ENCODE data around the gene CDH5. TPM values are rescaled to one million over a fixed set of nuclear protein-coding genes. Genes with fewer than 3 reads are reported as not detected.

CDH5 gene
- total RNA-seq, 1 experiment from 2014 or later = not detected

DNA sequence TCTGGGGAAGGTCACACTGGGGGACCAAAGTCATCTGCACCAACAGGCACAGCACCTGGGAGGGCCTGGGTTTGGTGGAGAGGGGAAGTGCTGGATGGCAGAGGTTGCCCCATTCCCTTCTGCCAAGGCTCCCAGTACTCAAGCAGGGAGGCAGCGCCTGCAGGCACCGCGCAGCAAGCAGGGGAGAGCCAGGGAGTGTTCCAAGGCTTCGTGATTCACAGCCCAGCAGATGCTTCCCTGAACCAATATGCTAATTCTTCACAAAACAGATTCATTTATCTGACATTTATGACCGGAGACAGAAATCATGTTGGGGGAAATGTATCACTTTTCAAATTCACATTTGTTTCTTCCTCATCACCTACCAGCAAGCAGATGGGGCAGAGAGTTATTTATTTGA is 13.4 kb upstream of the CDH5 start:
- DNase-seq (ENCODE audit: extremely low read depth, low read depth) = no peak

DNA sequence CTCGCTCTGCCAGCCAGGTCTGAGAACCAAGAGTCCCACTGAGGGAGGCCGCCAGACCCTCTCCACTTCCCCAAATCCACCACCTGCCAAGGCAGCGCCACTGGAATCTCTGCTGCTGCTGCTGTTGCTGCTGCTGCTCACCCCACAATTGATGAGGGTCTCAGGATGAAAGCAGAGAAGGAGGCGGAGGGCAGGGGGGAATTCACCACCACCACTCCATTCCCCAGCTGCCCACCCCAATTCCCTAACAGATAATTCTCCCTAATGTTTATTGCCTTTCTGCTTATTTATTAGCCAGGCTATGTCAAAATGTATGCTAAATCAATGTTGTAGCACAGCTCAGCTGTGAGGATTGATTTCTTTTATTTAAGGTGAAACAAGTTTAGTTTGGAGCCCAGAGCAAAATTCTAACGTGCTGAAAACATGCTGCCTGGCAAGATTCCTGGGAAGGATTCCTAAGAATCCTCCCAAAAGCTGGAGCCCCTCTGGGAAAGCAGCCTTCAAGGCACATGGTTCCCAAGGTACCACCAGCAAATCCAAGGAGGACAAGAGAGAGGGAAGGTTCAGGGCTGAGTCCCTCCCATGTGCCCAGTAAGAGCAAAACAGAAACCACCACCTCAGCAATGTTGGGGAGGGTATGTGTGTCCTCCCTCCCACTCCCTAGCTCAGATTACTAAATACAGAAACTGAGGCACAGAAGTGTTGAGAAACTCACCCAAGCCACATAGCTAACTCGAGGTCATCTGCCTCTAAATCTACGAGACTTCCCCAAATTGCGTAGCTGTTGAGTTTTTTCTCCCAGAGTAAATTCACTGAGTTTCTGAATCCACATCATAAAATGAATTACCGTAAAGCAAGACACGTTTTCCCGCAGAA is 12.2 kb upstream of the CDH5 start:
- DNase-seq (ENCODE audit: extremely low read depth, low read depth) = no peak

DNA sequence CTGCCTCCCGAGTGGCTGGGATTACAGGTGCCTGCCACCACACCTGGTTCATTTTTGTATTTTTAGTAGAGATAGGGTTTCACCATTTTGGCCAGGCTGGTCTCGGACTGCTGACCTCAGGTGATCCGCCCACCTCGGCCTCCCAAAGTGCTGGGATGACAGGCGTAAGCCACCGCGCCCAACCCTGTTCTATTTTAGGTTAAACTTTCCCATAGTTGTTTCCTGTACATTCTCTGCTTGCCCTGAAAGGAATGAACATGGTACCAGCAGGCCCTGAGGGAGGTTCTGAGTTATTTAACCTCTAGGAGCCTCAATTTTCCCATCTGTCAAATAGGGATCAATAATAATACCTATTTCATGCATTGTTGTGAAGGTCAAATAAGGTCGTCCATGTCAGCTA is 11.0 kb upstream of the CDH5 start:
- no peak for DNase-seq (ENCODE audit: extremely low read depth, low read depth)

DNA sequence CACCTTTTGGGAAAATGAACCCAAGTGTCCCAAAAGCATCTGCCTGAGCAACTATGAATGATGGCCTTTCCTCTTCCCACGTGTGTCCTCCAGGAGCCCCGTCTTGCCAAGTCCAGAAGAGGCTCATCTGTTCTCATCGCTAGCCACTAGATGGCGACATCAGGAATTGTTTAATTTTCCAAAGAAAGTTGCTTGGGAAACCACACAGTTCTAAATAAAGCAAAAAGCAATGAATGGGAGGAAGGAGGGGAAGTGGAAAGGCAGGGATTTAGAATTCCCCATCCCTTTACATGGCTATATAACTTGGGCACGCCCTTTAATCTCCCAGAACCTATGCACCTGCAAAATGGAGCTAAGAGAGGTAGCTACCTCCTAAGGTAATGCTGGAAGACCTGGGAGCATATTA is 9.0 kb upstream of the CDH5 start:
- DNase-seq (ENCODE audit: extremely low read depth, low read depth) = peak; percentile 75

DNA sequence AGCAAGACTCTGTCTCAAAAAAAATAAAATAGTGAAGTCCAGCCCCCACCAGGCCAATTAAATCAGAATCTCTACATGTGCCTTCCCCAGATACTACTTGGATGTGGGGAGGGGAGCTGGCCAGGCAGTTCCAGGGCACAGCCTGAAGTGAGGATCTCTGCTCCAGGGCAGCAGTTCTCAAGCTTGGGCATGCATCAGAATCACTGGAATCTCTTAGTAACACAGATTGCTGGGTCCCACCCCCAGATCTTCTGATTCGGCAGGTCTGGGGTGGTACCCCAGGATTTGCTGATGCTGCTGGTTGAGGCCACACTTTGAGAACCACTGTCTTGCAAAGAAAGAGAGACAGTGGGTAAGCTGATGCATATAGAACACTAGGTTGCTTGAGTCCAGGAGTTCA is 8.3 kb upstream of the CDH5 start:
- DNase-seq (ENCODE audit: extremely low read depth, low read depth) = no peak

DNA sequence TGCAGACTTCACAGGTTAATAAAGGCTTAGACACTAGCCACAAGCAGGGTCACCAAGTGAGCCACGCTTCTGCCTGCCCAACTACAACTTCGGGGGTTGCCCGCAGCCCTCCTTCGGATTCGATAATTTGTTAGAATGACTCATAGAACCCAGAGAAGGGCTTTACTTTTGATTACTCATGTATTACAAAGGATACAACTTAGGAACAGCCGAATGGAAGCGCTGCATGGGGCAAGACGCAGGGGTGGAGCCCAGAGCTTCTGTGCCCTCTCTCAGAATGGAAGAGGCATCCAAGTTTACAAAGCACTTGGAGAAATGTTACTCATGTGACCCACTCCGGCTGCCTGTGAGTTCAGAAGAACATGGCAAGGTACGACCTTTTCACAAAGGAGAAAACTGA is 7.5 kb upstream of the CDH5 start:
- DNase-seq (ENCODE audit: extremely low read depth, low read depth) = no peak

DNA sequence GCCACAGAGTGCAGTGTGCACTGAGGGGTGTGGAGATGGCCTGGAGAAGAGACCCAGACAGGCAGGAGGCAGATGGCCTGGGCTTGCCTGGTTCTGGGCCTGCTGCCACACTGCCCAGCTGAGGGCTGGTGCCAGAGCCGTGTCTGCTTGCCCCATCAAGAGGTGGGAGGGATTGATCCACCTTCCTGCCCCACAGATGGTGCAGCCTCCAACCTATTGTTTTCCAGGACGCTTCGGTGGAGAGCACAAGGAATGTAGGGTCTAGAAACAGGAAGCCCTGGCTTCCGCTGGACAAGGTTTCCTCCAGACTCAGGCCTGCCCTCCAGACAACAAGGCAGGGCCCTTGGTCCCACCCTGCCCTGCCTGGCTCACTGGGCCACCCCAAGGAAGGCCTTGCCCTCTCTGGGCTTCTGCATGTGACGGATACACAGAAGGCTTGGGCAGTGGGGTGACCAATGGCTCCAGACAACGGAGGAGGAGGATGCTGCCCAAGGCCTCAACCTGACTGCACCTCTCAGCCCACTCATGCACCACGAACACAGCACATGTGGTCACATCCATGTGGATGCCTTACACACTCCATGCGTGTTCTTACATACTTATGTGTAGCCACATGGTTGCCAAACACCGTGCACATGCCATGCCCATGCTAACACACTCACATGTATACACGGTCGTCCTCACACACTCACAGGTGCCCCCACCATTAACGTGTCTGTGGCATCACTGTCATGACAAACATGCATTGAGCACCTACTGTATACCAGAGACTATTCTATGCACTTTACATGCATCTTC is 6.5 kb upstream of the CDH5 start:
- no peak for DNase-seq (ENCODE audit: extremely low read depth, low read depth)

DNA sequence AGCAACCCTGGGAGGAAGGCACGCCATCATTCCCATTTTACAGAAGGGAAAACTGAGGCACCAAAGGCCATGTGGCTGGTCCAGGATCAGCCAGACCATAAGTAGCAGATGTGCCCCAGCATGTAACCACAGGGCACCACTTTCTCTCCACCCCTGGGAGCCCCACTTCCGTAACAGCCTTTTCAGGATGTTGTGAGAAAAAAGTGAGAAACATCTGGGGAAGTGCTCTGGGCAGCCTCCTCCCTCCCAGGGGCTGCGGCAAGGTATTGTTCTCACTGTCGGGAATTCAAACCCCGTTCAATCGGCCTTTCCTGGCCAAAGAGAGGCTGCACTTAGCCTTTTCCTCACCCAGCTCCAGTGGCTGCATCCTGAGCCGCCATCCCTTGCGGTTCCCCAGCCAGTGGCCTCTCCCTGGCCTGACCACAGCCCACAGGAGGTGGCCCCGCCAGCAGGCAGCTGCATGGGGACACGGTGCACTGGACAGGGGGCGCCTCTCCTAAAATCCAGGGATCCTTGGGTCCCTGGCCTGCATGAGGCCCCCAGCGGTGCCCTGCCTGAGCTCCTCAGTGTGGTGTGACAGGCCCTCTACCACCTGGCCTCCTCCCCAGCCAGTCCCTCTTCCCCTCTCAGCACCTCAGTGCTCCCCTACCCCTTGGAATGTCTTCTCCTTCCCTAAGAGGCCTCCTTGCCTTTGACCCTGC is 5.7 kb upstream of the CDH5 start:
- DNase-seq (ENCODE audit: extremely low read depth, low read depth) = no peak

DNA sequence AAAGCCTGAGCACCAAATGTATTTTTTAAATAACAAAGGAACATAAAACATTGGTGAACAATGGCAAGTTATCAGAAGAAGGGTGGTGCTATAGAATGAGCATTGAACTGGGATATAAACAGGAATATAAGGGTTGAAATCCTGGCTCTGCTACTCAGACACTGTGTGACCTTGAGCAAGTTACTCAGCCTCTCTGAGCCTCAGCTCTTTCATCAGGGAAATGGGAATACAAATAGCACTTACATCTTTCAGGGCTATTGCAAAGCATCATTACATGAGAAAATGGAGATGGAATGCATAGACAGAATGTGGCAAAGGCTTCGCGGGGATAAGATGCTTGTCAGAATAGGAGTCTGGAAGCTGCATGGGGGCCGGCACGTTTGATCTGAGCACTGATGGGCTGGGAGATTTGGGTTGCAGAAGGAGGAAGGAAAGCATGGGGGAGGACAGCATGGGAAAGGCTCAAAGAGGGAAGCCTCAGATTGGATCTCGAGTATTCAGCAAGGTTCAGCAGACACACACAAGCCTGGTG is 4.8 kb upstream of the CDH5 start:
- DNase-seq (ENCODE audit: extremely low read depth, low read depth) = no peak

DNA sequence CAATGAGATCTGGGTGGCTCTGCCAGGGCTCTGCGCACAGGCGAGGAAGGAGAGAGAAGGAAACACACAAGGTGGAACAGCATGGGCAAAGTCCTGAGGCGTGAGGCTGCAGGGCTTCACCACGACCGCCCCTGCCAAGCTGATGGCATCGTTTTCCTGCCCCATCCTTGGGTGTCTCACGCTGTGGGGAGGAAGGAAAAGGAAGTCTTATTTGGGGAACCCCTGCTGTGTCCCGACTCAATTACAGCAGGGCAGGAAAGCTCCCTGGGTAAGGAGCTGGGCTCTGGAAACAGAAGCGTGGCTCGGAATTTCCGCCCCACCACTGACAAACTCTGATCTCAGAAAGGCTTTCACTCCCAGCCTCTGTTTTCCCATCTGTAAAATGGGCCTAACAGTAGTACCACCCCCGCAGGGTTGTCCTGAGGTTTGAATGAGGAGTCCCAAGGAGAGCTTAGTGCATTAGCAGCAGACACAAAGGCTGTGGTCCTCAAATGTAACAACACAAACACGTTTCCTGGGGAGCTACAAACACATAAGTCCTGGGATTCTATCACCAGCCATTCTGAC is 3.2 kb upstream of the CDH5 start:
- DNase-seq (ENCODE audit: extremely low read depth, low read depth) = no peak

DNA sequence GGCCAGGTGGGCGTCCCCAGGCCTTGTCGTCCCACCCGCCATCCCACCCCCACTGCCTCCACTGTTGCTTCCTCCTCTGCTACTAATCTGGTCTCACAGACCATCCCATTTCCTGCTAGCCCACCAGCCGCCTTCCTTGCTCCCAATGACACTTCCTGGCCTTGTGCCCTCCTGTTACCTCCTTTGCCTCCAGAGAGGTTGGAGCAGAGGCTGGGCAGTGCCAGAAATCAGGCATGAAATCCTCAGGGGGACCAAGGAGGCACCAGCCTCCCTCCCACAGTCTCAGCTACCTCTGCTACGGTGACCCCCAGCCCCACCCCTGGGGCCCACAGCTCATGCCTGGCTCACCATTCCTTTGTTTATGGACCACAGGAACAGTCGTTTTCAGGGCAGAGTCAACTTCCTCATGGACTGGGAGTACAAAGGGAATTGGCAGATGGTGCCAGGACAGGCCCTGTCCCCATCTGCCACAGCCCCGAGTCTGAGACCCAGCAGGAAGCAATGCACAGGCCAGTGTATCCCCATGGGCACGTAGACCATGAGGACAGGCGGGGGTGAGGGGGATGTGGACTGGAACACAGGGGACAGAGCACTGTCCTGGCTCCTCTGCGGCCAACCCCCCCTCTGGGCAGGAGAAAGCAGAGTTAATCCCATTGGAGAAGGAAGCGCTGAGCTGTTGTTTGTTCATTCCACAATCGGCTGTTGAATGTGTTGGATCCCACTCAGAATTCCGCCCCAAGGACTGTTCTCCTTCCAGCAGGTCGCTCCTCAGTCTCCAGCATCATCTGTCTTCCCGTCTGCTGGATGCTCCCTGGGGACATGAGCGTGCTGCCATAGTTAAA is 2.2 kb upstream of the CDH5 start:
- no peak for DNase-seq (ENCODE audit: extremely low read depth, low read depth)

DNA sequence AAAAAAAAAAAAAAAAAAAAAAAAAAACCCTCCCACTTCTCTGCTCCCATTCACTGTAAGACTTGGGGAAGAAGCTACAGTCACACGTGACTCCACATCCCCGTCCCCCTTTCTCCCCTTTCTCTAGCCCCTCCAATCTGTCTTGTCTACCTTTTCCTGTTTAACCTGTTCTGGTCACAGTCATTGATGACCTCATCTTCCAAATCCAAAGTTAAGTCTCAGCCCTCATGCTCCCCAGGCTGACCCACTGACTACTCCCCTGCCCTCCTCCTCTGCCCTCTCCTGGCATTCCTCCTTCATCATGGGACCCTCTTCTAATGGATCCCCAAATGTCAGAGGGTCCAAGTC is 1.6 kb upstream of the CDH5 start:
- DNase-seq (ENCODE audit: extremely low read depth, low read depth) = no peak

DNA sequence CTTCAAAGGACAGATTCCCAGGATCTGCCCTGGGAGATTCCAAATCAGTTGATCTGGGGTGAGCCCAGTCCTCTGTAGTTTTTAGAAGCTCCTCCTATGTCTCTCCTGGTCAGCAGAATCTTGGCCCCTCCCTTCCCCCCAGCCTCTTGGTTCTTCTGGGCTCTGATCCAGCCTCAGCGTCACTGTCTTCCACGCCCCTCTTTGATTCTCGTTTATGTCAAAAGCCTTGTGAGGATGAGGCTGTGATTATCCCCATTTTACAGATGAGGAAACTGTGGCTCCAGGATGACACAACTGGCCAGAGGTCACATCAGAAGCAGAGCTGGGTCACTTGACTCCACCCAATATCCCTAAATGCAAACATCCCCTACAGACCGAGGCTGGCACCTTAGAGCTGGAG is 840 bp upstream of the CDH5 start:
- DNase-seq (ENCODE audit: extremely low read depth, low read depth) = no peak

DNA sequence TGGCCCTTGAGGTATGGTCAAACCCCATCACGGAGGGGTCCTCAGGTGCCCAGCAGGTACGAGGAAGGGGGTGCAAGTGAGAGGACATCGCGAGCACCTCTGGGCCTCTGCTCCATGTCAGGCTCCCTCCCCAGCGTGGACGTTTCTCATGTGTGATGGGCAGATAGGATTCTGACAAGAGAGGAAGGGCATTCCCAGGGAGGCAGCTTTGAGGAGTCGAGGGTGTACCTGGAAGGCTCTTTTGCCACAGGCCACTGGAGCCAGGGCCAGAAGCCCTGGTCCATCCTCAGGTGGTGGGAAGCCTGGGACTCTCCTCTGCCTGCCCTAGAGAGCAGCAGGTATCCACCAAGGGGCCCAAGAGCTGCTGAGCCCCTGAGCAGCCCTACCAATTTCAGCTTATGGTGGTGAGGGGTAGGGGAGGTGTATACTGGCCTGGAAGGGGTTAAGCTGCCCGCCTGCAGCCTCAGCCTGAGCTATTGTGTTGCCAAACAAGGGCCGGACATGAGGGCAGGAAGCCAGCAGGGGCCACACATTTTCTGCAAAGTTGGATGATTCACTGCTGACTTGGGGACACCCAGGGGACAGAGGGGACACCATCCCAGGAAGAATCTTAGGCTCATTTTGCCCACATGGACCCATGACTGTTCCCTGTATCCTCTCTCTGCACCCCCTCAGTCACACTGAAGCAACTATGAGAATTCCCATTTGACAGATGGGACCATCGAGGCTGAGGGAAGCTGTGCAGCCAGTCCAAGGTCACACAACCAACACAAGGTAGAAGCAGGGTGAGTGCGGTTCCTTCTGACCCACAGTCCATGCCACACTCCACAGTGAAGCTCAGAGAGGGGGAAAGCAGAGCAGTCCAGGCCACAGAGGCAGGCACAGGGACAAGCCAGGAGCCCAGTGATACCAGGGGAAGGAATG is 1.7 kb downstream of the CDH5 start:
- no peak for DNase-seq (ENCODE audit: extremely low read depth, low read depth)

DNA sequence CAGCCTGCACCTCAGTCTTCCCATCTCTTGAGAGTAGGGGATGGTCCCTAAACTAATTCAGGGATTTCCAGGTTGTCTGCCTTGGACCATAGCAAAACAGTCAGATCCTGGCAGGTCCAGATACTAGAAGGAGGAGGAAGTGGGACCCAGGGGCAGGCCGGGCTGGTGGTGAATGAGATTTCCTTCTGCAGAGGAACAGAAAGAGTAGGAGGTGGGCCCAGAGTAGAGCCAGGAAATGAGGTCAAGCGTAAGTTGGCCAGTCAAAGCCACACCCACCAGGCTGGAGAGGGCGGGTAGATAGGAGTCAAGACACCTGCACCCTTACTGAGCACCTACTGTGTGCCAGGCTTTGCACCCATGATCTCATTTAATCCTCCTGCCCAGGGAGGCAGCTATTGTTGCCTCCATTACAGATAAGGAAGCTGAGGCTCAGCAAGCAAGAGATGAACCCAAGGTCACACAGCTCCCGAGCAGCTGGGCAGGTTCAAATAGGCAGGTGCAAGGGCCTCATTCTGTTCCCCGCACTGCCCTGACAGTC is 2.6 kb downstream of the CDH5 start:
- no peak for DNase-seq (ENCODE audit: extremely low read depth, low read depth)

DNA sequence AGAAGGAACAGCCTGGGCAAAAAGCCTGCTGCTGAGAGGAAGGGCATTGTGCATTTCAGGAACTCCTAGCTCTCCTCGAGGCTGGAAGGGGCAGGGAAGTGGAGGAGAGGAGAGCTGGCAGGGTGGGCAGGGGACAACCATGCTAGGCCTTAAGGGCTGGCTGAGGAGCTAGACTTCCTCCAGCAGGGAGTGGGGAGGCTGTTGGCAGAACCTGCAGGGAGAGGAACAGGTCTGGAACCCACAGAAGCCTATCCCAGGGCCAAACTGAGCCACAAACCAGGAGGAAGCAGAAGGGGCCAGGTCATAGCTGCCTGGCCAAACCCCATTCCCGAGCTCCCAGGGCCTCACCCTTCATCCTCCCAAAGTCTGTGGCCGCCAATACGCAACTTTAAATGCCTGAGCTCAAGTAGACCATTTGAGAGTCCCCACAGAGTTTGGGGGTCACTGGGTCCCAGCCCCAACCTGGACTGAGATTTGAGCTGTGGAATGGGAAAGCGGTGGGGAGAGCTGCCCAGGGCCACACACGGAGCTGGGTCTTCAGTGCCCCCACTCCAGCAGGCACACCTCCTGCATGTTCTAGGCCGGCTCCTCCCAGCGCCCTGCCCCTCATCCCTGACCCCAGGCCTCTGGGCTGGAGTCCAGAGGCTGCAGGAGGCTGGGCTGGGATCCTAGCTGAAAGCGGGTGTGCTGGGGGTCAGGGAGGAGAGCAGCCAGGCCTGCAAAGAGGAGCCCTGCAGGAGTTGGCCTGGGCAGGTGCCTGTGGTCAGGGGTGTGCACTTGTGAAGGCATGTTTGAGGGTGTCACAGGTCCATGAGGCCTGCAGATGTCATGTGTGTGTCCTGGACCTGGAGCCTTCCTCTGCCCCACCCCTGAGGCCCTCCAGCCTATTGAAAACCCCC is 4.5 kb downstream of the CDH5 start:
- no peak for DNase-seq (ENCODE audit: extremely low read depth, low read depth)

DNA sequence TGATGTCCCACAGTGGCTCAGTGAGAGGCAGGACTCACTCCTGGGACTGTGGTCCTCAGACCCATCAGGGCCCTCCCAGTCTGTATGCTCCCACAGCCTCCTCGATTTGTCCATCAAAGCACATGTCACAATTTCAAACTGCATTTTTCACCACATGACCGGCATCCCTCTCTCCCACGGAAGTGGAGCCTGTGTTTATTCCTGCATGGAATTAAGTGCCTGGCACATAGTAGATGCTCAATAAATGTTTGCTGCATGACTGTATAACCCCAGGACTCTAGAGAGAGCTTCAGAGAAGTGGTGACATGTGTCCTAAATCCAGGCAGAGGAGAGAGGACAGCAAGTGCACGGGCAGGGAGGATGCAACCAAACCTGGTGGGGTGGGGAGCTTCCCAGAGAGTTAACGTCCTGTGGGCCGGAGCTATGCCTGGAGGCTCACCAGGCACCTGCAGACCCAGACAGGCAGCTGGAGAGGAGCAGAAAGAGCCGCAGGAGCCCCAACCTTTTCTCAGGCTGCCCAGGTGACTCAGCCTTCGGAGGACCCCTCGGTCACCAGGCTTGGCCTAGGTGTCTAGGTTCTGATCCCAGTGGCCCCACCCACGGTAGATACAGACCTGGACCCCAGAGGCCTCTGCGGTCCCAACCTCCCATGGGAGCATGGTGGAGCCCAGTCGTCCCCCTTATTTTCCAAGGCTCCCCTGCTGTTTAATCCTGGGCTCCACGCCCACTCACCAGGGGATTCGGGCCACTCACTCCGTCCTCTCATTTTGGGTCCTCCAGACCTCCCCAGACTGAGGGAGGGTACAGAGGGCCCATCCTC is 5.8 kb downstream of the CDH5 start:
- DNase-seq (ENCODE audit: extremely low read depth, low read depth) = no peak
